H1 (cell line): ENCODE measurements around the gene RAB10. TPM values are rescaled to one million over a fixed set of nuclear protein-coding genes. Genes with fewer than 3 reads are reported as not detected.

Source experiments
- CTCF ChIA-PET: fragments of 300-600 bp; sonication (Branson Sonifier 250); formaldehyde crosslinking; loops from one replicate; lab custom pipeline; 2021; ENCODE audit not compliant: partially characterized antibody; lab: Charles Lee
- POLR2A ChIA-PET: fragments of 300-600 bp; sonication (Branson Sonifier 250); formaldehyde crosslinking; loops from one replicate; lab custom pipeline; 2021; ENCODE audit warnings: inconsistent platforms; ENCODE audit not compliant: partially characterized antibody; lab: Charles Lee
- DNase-seq, 2 experiments: peaks; one replicate each; pipeline versions ENCODE4 v3.0.0 to v3.0.0-alpha.2; 2010 to 2022; ENCODE audit warnings: low spot score in 2 of 2, low read depth in 1 of 2, mixed read lengths in 1 of 2
- FAIRE-seq: peaks from 2 replicates; lab custom pipeline; 2011; peaks lifted over from hg19 to GRCh38; lab: Jason Lieb, UNC
- H2AFZ ChIP-seq: 2 replicates; pipeline ENCODE4 v1.8.1; 2012; ENCODE audit warnings: low read length, inconsistent platforms
- H2AK5ac ChIP-seq: 2 replicates; pipeline ENCODE4 v1.6.1; 2013; ENCODE audit warnings: low read depth, low read length
- H2BK120ac ChIP-seq: replicated peaks from 2 replicates; pipeline ENCODE3; 2013; ENCODE audit warnings: low read depth, low read length, inconsistent platforms
- H2BK12ac ChIP-seq: 2 replicates; pipeline ENCODE4 v1.6.1; 2013; ENCODE audit warnings: low read depth, low read length
- H2BK15ac ChIP-seq: 2 replicates; pipeline ENCODE4 v1.6.1; 2013; ENCODE audit warnings: low read length
- H2BK20ac ChIP-seq: 2 replicates; pipeline ENCODE4 v1.6.1; 2013; ENCODE audit warnings: low read length
- H2BK5ac ChIP-seq: 2 replicates; pipeline ENCODE4 v1.6.1; 2013; ENCODE audit warnings: low read depth, low read length
- H3K14ac ChIP-seq: 2 replicates; pipeline ENCODE4 v1.6.1; 2013; ENCODE audit warnings: inconsistent platforms; ENCODE audit not compliant: insufficient read length
- H3K18ac ChIP-seq: 2 replicates; pipeline ENCODE4 v1.6.1; 2013; ENCODE audit warnings: low read length; ENCODE audit errors: extremely low read depth
- H3K23ac ChIP-seq: 2 replicates; pipeline ENCODE4 v1.6.1; 2013; ENCODE audit warnings: inconsistent platforms; ENCODE audit not compliant: insufficient read length
- H3K23me2 ChIP-seq: 2 replicates; pipeline ENCODE4 v1.6.1; 2013; ENCODE audit warnings: low read depth, low read length
- H3K27ac ChIP-seq: 2 replicates; pipeline ENCODE4 v1.6.1; 2011; ENCODE audit warnings: low read depth, low read length, inconsistent platforms
- H3K27me3 ChIP-seq, 4 experiments: replicated peaks in 1 of 4; 1 replicate in 1 of 4; 2 replicates in 3 of 4; pipeline versions ENCODE4 v1.6.1 to v1.8.1; 2011 to 2013; ENCODE audit warnings: low read length in 3 of 4, mild to moderate bottlenecking in 3 of 4, inconsistent platforms in 2 of 4, mixed read lengths in 2 of 4, moderate library complexity in 1 of 4; ENCODE audit not compliant: control insufficient read depth in 3 of 4, insufficient read depth in 3 of 4; ENCODE audit errors: extremely low read depth in 1 of 4
- H3K36me3 ChIP-seq, 4 experiments: 2 replicates each; pipeline versions ENCODE4 v1.6.1 to v1.8.1; 2011 to 2013; ENCODE audit warnings: mild to moderate bottlenecking in 4 of 4, low read length in 3 of 4, moderate library complexity in 2 of 4, control low read depth in 1 of 4, inconsistent platforms in 1 of 4; ENCODE audit not compliant: insufficient read depth in 4 of 4, control insufficient read depth in 2 of 4
- H3K4ac ChIP-seq: replicated peaks from 2 replicates; pipeline ENCODE3; 2013; ENCODE audit warnings: low read length, low read depth, mixed read lengths, inconsistent platforms; ENCODE audit not compliant: insufficient read length
- H3K4me1 ChIP-seq, 4 experiments: replicated peaks in 1 of 4; 1 replicate in 1 of 4; 2 replicates in 3 of 4; pipeline versions ENCODE4 v1.6.1 to v1.8.1; 2011 to 2013; ENCODE audit warnings: low read length in 3 of 4, inconsistent platforms in 2 of 4, mixed read lengths in 1 of 4; ENCODE audit not compliant: insufficient read depth in 4 of 4, control insufficient read depth in 3 of 4
- H3K4me2 ChIP-seq, 2 experiments: 2 replicates each; pipeline versions ENCODE4 v1.6.1 to v1.8.1; 2011 to 2013; ENCODE audit warnings: low read depth in 2 of 2, low read length in 2 of 2, control low read depth in 1 of 2, inconsistent platforms in 1 of 2, mild to moderate bottlenecking in 1 of 2; ENCODE audit not compliant: insufficient read depth in 1 of 2
- H3K4me3 ChIP-seq, 4 experiments: fragments of 200-600, 300-600 bp in 1 of 4; sonication (generic), shearing (Covaris generic), sonication (Bioruptor Twin) in 1 of 4; 2 replicates each; pipeline versions ENCODE4 v1.5.1 to v1.8.1; 2011 to 2016; ENCODE audit warnings: low read length in 4 of 4, low read depth in 3 of 4, control low read depth in 2 of 4, inconsistent platforms in 2 of 4, mild to moderate bottlenecking in 2 of 4, mixed read lengths in 1 of 4, moderate library complexity in 1 of 4; ENCODE audit not compliant: insufficient read depth in 2 of 4; ENCODE audit errors: extremely low read depth in 1 of 4
- H3K56ac ChIP-seq: replicated peaks from 2 replicates; pipeline ENCODE3; 2013; ENCODE audit warnings: low read depth, mild to moderate bottlenecking, mixed read lengths, low read length, inconsistent platforms; ENCODE audit not compliant: insufficient read length
- H3K79me1 ChIP-seq: 2 replicates; pipeline ENCODE4 v1.6.1; 2013; ENCODE audit warnings: low read depth, low read length, control low read depth
- H3K79me2 ChIP-seq, 2 experiments: 2 replicates each; pipeline versions ENCODE4 v1.6.1 to v1.8.1; 2012 to 2013; ENCODE audit warnings: low read length in 2 of 2, mild to moderate bottlenecking in 2 of 2, inconsistent platforms in 1 of 2; ENCODE audit not compliant: insufficient read depth in 2 of 2, control insufficient read depth in 1 of 2
- H3K9ac ChIP-seq, 4 experiments: replicated peaks in 1 of 4; 1 replicate in 1 of 4; 2 replicates in 3 of 4; pipeline versions ENCODE4 v1.6.1 to v1.8.1; 2011 to 2013; ENCODE audit warnings: low read depth in 3 of 4, low read length in 3 of 4, control low read depth in 2 of 4, mild to moderate bottlenecking in 2 of 4, moderate library complexity in 2 of 4, inconsistent platforms in 1 of 4; ENCODE audit errors: extremely low read depth in 1 of 4
- H3K9me3 ChIP-seq, 2 experiments: 2 replicates each; pipeline versions ENCODE4 v1.6.1 to v1.8.1; 2012 to 2013; ENCODE audit warnings: mild to moderate bottlenecking in 2 of 2, moderate library complexity in 2 of 2, control low read depth in 1 of 2, inconsistent platforms in 1 of 2, low read depth in 1 of 2, low read length in 1 of 2, mixed read lengths in 1 of 2; ENCODE audit not compliant: insufficient read depth in 2 of 2
- H4K20me1 ChIP-seq, 2 experiments: replicated peaks in 1 of 2; 2 replicates each; pipeline versions ENCODE3 to v1.8.1; 2011 to 2013; ENCODE audit warnings: inconsistent platforms in 2 of 2, low read length in 2 of 2, mild to moderate bottlenecking in 1 of 2; ENCODE audit not compliant: insufficient read depth in 2 of 2, control insufficient read depth in 1 of 2
- H4K5ac ChIP-seq: 2 replicates; pipeline ENCODE4 v1.6.1; 2013; ENCODE audit warnings: low read length, low read depth, mixed read lengths, inconsistent platforms; ENCODE audit not compliant: insufficient read length
- H4K8ac ChIP-seq: 2 replicates; pipeline ENCODE4 v1.8.0; 2013; ENCODE audit warnings: mild to moderate bottlenecking, moderate library complexity, low read length, inconsistent platforms; ENCODE audit not compliant: insufficient read depth; ENCODE audit errors: extremely low read depth
- H4K91ac ChIP-seq: replicated peaks from 2 replicates; pipeline ENCODE3; 2013; ENCODE audit warnings: low read length, mixed read lengths, inconsistent platforms; ENCODE audit not compliant: insufficient read length
- RFX5 ChIP-seq: IDR thresholded peaks from 2 replicates; pipeline ENCODE4 v1.6.1; 2011; ENCODE audit warnings: low read depth, low read length, improper control_type of control experiment, borderline replicate concordance
- WGBS, 2 experiments: shearing (Covaris generic) in 1 of 2; methylation state at CpG; one replicate each; pipeline versions ENCODE4 v1.1.6 to v1.1.7; 2013 to 2015; ENCODE audit warnings: low lambda C conversion rate in 2 of 2, mixed read lengths in 2 of 2, inconsistent platforms in 1 of 2, low coverage in 1 of 2, missing lambda C conversion rate in 1 of 2; ENCODE audit not compliant: insufficient replicate concordance in 2 of 2, insufficient coverage in 1 of 2, insufficient read length in 1 of 2; ENCODE audit errors: extremely low coverage in 1 of 2, missing lambda C conversion rate in 1 of 2; 5-methylcytosine and 5-hydroxymethylcytosine counted together
- polyA plus RNA-seq, 7 experiments: library from polyadenylated mRNA; depleted of rRNA in 3 of 7; stranded (reverse) in 5 of 7; unstranded in 2 of 7; fragments of >200 nt in 5 of 7; fragments of 200-250 nt in 2 of 7; gene quantifications; 1 replicate in 5 of 7; 2 replicates in 1 of 7; 4 replicates in 1 of 7; pipeline versions ENCODE4 v1.2.1 to v1.2.3, GENCODE V29; 2011 to 2013; ENCODE audit warnings: missing spikeins in 2 of 7, mixed read lengths in 2 of 7
- total RNA-seq: library from RNA; stranded (reverse); fragmentation: NEBNext Ultra II Directional; extraction: Animal tissue kit (Norgen Biotek cat#: 25700); gene quantifications from 2 replicates; pipeline ENCODE4 v1.2.1, GENCODE V29; 2021

RAB10 gene
- total and polyA plus RNA-seq, 2 of the 8 experiments (the other 6 are each of a cell fraction or from before 2014, with no cell fraction given), result 42.6 to 136 TPM

DNA sequence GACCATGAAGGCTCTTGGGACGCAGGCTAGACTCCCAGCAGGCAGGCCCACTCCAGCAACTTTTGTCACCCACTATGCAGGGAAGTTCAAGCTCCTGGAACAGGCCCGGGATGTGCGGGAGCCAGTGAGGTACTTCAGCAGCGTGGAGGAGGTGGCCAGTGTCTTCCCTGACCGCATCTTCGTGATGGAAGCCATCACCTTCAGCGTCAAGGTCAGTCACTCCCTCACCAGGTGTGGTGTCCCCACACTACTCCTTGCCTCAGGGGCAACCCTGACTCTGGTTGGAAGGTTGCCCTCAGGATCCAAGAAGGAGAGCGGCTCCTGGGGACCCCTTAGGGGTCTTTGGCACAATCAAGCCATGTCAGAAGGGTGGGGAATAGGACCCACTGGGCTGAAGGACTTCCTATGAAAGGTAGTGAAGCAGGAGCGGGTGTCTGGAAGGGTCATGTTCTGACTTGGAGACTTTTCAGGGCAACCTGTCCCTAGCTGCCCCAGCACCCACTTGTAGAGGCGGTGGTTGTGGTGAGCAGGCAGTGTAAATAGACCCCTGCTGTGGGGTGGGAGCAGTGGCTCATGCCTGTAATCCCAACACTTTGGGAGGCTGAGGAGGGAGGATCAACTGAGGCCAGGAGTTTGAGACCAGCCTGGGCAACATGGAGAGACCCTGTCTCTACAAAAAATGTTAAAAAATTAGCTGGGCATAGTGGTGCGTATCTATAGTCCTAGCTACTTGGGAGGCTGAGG, 149.2 kb downstream of the RAB10 start:
- H3K9ac ChIP-seq, result no peak overlapping the region
- H3K4me1 ChIP-seq, result peaks cover 0 to 20% (median 14%) of the 10 kb centered on the region in 4 experiments; a peak in 6 of 7 replicates
- ChIA-PET POLR2A (interaction anchor here (1.1 to 7.0 kb wide), 3 partner anchors 9 to 14 kb away, joined by 7 to 65 read pairs (median 8); partner anchors contain the start of gene GAREM2), CTCF (interaction anchor here (0.7 to 2.8 kb wide), 10 partner anchors 7 to 243 kb away, joined by 3 to 23 read pairs (median 6); partner anchors contain the start of gene GAREM2)
- no peak overlapping the region for H4K91ac ChIP-seq
- no peak overlapping the region for H3K4me3 ChIP-seq
- H3K14ac ChIP-seq, result no peak overlapping the region
- H3K4me2 ChIP-seq, result no peak overlapping the region; a peak in 1 of 4 replicates
- H3K23ac ChIP-seq, result no peak overlapping the region
- no peak overlapping the region for H3K27ac ChIP-seq
- no peak overlapping the region for H3K4ac ChIP-seq
- peaks cover 0 to 6% (median 3%) of the 10 kb centered on the region in 4 experiments; a peak in 2 of 7 replicates for H3K27me3 ChIP-seq
- DNase-seq (no peak), FAIRE-seq (no peak)
- no peak overlapping the region for H4K5ac ChIP-seq
- peaks cover 13% of the 10 kb centered on the region for H3K23me2 ChIP-seq
- H3K9me3 ChIP-seq, result no peaks in the 10 kb centered on the region
- no peak overlapping the region for H2AFZ ChIP-seq
- H2BK15ac ChIP-seq, result no peak overlapping the region
- H2BK12ac ChIP-seq, result no peak overlapping the region
- peaks cover 2% of the 10 kb centered on the region; the same call in 1 of the 2 replicates for H3K79me1 ChIP-seq
- 92% methylated on average over 11 of the region's 11 CpGs; no CpG with 5 or more reads in 1 of the 2 experiments for WGBS, 2 experiments
- no peak overlapping the region for H3K18ac ChIP-seq
- H3K36me3 ChIP-seq, result peaks cover 0 to 7% (median 2%) of the 10 kb centered on the region in 4 experiments; a peak in 2 of 8 replicates
- no peak overlapping the region for H2BK120ac ChIP-seq
- peaks cover 0 to 2% of the 10 kb centered on the region in 2 experiments for H4K20me1 ChIP-seq
- H2BK20ac ChIP-seq, result no peak overlapping the region
- H3K56ac ChIP-seq, result no peak overlapping the region
- no peak overlapping the region for H2AK5ac ChIP-seq
- no peak overlapping the region; the same call in 1 of the 2 replicates for H4K8ac ChIP-seq
- no peak overlapping the region for H2BK5ac ChIP-seq
- no peaks in the 10 kb centered on the region for H3K79me2 ChIP-seq
- no peak for TF ChIP-seq RFX5
